ENCODE measurements around the gene CXorf58.
A peak's percentile ranks its signal among the peaks of the same experiment; 100 is the strongest.

CXorf58 gene

GRCh38 chrX:23904096-23904495, 3.7 kb upstream of the CXorf58 start:
- H3K79me2 ChIP-seq (ENCODE audit: insufficient read depth, low read length): peaks cover 5% of the 10 kb centered on the region
- H4K20me1 ChIP-seq (ENCODE audit: insufficient read depth, low read length, poor library complexity, severe bottlenecking): no peaks in the 10 kb centered on the region
- TF ChIP-seq CTCF (conservative IDR thresholded peaks at IDR 0.05; ENCODE audit: low read length) (no peak), EZH2phosphoT487 (IDR thresholded peaks at IDR 0.05; ENCODE audit: borderline replicate concordance) (no peak)
- H3K27me3 ChIP-seq (ENCODE audit: insufficient read depth, low read length, poor library complexity, severe bottlenecking): no peaks in the 10 kb centered on the region
- H3K36me3 ChIP-seq (ENCODE audit: insufficient read depth, low read length): no peaks in the 10 kb centered on the region
- no peaks in the 10 kb centered on the region for H3K9me2 ChIP-seq (replicated peaks; ENCODE audit: low read depth, low read length)
- H3K4me2 ChIP-seq (ENCODE audit: low read depth, low read length, poor library complexity, severe bottlenecking): no peak overlapping the region
- no peaks in the 10 kb centered on the region for H3F3A ChIP-seq (ENCODE audit: low read depth)
- H3K9me3 ChIP-seq (ENCODE audit: insufficient read depth, low read depth, low read length): no peaks in the 10 kb centered on the region
- no peak overlapping the region for H2AFZ ChIP-seq (ENCODE audit: low read length)
- no peak overlapping the region for H3K4me3 ChIP-seq (ENCODE audit: low read length, poor library complexity, severe bottlenecking)
- H3K4me1 ChIP-seq (ENCODE audit: insufficient read depth, low read length, poor library complexity, severe bottlenecking): peaks cover 24% of the 10 kb centered on the region
- H3K9ac ChIP-seq (ENCODE audit: low read depth, low read length, poor library complexity, severe bottlenecking): no peak overlapping the region

GRCh38 chrX:23907111-23907497, 702 bp upstream of the CXorf58 start:
- Histone ChIP-seq H3K9me2 (replicated peaks; ENCODE audit: low read depth, low read length) (no peaks in the 10 kb centered on the region), H3K9me3 (ENCODE audit: insufficient read depth, low read depth, low read length) (no peaks in the 10 kb centered on the region), H3K36me3 (ENCODE audit: insufficient read depth, low read length) (no peaks in the 10 kb centered on the region), H4K20me1 (ENCODE audit: insufficient read depth, low read length, poor library complexity, severe bottlenecking) (no peaks in the 10 kb centered on the region), H3K27me3 (ENCODE audit: insufficient read depth, low read length, poor library complexity, severe bottlenecking) (no peaks in the 10 kb centered on the region), H3K4me1 (ENCODE audit: insufficient read depth, low read length, poor library complexity, severe bottlenecking) (peaks cover 11% of the 10 kb centered on the region), H3K4me2 (ENCODE audit: low read depth, low read length, poor library complexity, severe bottlenecking) (peak overlapping the region; percentile 71), H3K9ac (ENCODE audit: low read depth, low read length, poor library complexity, severe bottlenecking) (peak overlapping the region; percentile 85), H2AFZ (ENCODE audit: low read length) (peak overlapping the region; percentile 73), H3K4me3 (ENCODE audit: low read length, poor library complexity, severe bottlenecking) (peak overlapping the region; percentile 91), H3F3A (ENCODE audit: low read depth) (no peaks in the 10 kb centered on the region), H3K79me2 (ENCODE audit: insufficient read depth, low read length) (peaks cover 5% of the 10 kb centered on the region)
- no peak for TF ChIP-seq CTCF (conservative IDR thresholded peaks at IDR 0.05; ENCODE audit: low read length)
- no peak for TF ChIP-seq EZH2phosphoT487 (IDR thresholded peaks at IDR 0.05; ENCODE audit: borderline replicate concordance)

- Histone ChIP-seq H4K20me1 (ENCODE audit: insufficient read depth, low read length, poor library complexity, severe bottlenecking) (no peaks in the 10 kb centered on the region), H3F3A (ENCODE audit: low read depth) (no peaks in the 10 kb centered on the region), H3K9ac (ENCODE audit: low read depth, low read length, poor library complexity, severe bottlenecking) (peak overlapping the region; percentile 68), H3K27me3 (ENCODE audit: insufficient read depth, low read length, poor library complexity, severe bottlenecking) (no peaks in the 10 kb centered on the region), H3K79me2 (ENCODE audit: insufficient read depth, low read length) (peaks cover 5% of the 10 kb centered on the region), H2AFZ (ENCODE audit: low read length) (peak overlapping the region; percentile 90), H3K9me3 (ENCODE audit: insufficient read depth, low read depth, low read length) (no peaks in the 10 kb centered on the region), H3K4me2 (ENCODE audit: low read depth, low read length, poor library complexity, severe bottlenecking) (peak overlapping the region; percentile 75), H3K4me1 (ENCODE audit: insufficient read depth, low read length, poor library complexity, severe bottlenecking) (peaks cover 11% of the 10 kb centered on the region), H3K36me3 (ENCODE audit: insufficient read depth, low read length) (no peaks in the 10 kb centered on the region), H3K9me2 (replicated peaks; ENCODE audit: low read depth, low read length) (no peaks in the 10 kb centered on the region), H3K4me3 (ENCODE audit: low read length, poor library complexity, severe bottlenecking) (peak overlapping the region; percentile 91)
- TF ChIP-seq EZH2phosphoT487 (IDR thresholded peaks at IDR 0.05; ENCODE audit: borderline replicate concordance): no peak
- peak; percentile 56 for TF ChIP-seq CTCF (conservative IDR thresholded peaks at IDR 0.05; ENCODE audit: low read length)
These were observed 606 bp downstream of the CXorf58 start for GRCh38 chrX:23908219-23909004.
